HepG2 (cell line): ENCODE results near the gene ST8SIA1. TPM values are rescaled to one million over a fixed set of nuclear protein-coding genes. Genes with fewer than 3 reads are reported as not detected.

Experiments used
- ATAC-seq: fragments of 200-7000 bp; cut with Tn5 transposase; 3 replicates; pipeline ENCODE4 v1.9.1; 2020; ENCODE audit warnings: mild to moderate bottlenecking, moderate library complexity
- BruUV-seq: library from RNA; stranded (reverse); fragments of 400-500 nt; replicated peaks from 2 replicates; lab custom pipeline; 2021; lab: Mats Ljungman, UMichigan
- CTCF ChIA-PET: fragments of 300-600 bp; formaldehyde crosslinking; extraction: SDS; loops from one replicate; lab custom pipeline; 2021; ENCODE audit warnings: low total read pairs, inconsistent platforms, low intra/inter-chr PET ratio; lab: Yijun Ruan, JAX
- POLR2A ChIA-PET: fragments of 350-600 bp; sonication (Branson Sonifier 250); formaldehyde crosslinking; loops from one replicate; lab custom pipeline; 2020; ENCODE audit warnings: antibody characterized with exemption, inconsistent platforms; lab: Yijun Ruan, JAX
- DNase-seq: peaks from one replicate; pipeline ENCODE4 v3.0.0-alpha.2; 2015; ENCODE audit warnings: low spot score
- FAIRE-seq: peaks from 3 replicates; lab custom pipeline; 2011; peaks lifted over from hg19 to GRCh38; lab: Jason Lieb, UNC
- H2AFZ ChIP-seq: one replicate; pipeline ENCODE4 v1.6.1; 2011; ENCODE audit warnings: low read length, inconsistent platforms
- H3K27ac ChIP-seq: fragments of 300-600 bp; 3 replicates; pipeline ENCODE4 v1.8.0; 2011; ENCODE audit warnings: mixed run types, mild to moderate bottlenecking, mixed read lengths, low read length, inconsistent platforms; ENCODE audit not compliant: insufficient read depth; ENCODE audit errors: extremely low read length
- H3K27me3 ChIP-seq, 2 experiments: fragments of 200-600 bp in 1 of 2; 2 replicates in 1 of 2; 3 replicates in 1 of 2; pipeline versions ENCODE4 v1.6.0 to v1.8.0; 2011; ENCODE audit warnings: low read length in 2 of 2, mild to moderate bottlenecking in 2 of 2, moderate library complexity in 2 of 2, inconsistent platforms in 1 of 2; ENCODE audit not compliant: insufficient read depth in 2 of 2, control insufficient read depth in 1 of 2
- H3K36me3 ChIP-seq, 2 experiments: fragments of 200-600 bp in 1 of 2; replicated peaks in 1 of 2; 2 replicates in 1 of 2; 3 replicates in 1 of 2; pipeline versions ENCODE4 v1.5.1 to v1.8.0; 2011; ENCODE audit warnings: low read length in 2 of 2, inconsistent platforms in 1 of 2; ENCODE audit not compliant: insufficient read depth in 2 of 2, control insufficient read depth in 1 of 2
- H3K4me1 ChIP-seq: 2 replicates; pipeline ENCODE4 v1.5.1; 2012; ENCODE audit warnings: low read length, inconsistent platforms; ENCODE audit not compliant: insufficient read depth
- H3K4me2 ChIP-seq: 2 replicates; pipeline ENCODE4 v1.6.0; 2011; ENCODE audit warnings: low read depth, low read length, inconsistent platforms
- H3K4me3 ChIP-seq, 3 experiments: fragments of 200-600 bp in 1 of 3; sonication (generic), shearing (Covaris generic) in 1 of 3; replicated peaks in 1 of 3; 2 replicates each; pipeline ENCODE4 v1.5.1; 2011 to 2016; ENCODE audit warnings: low read length in 3 of 3, inconsistent platforms in 2 of 3, low read depth in 2 of 3, mild to moderate bottlenecking in 2 of 3, control low read depth in 1 of 3, mixed read lengths in 1 of 3; ENCODE audit not compliant: insufficient read depth in 1 of 3
- H3K79me2 ChIP-seq: one replicate; pipeline ENCODE4 v1.6.1; 2011; ENCODE audit warnings: low read length, inconsistent platforms; ENCODE audit not compliant: insufficient read depth
- H3K9ac ChIP-seq: 2 replicates; pipeline ENCODE4 v1.6.0; 2011; ENCODE audit warnings: mild to moderate bottlenecking, low read depth, low read length, inconsistent platforms; ENCODE audit not compliant: insufficient read depth
- H3K9me3 ChIP-seq: 2 replicates; pipeline ENCODE4 v1.5.1; 2012; ENCODE audit warnings: mild to moderate bottlenecking, low read length
- H4K20me1 ChIP-seq: 2 replicates; pipeline ENCODE4 v1.6.0; 2011; ENCODE audit warnings: inconsistent platforms, mild to moderate bottlenecking, low read length, moderate library complexity; ENCODE audit not compliant: insufficient read depth
- MNT ChIP-seq: fragments of 450-650 bp; IDR thresholded peaks from 2 replicates; pipeline ENCODE4 v1.6.1; 2016
- RCOR2 ChIP-seq: IDR thresholded peaks from 2 replicates; pipeline ENCODE4 v1.6.1; 2016; ENCODE audit warnings: missing biosample characterization, missing genetic modification reagents
- WIZ ChIP-seq: sonication (generic); formaldehyde crosslinking; IDR thresholded peaks from 2 replicates; pipeline ENCODE4 v1.5.1; 2020; ENCODE audit warnings: mild to moderate bottlenecking, missing genetic modification reagents
- ZNF274 ChIP-seq: sonication (generic); formaldehyde crosslinking; IDR thresholded peaks from 2 replicates; pipeline ENCODE4 v1.5.1; 2020; ENCODE audit warnings: mild to moderate bottlenecking, missing genetic modification reagents
- ZSCAN20 ChIP-seq: sonication (generic); formaldehyde crosslinking; IDR thresholded peaks from 2 replicates; pipeline ENCODE4 v1.4.0; 2020; ENCODE audit warnings: missing genetic modification reagents, mild to moderate bottlenecking, borderline replicate concordance
- ZSCAN29 ChIP-seq: sonication (generic); formaldehyde crosslinking; conservative IDR thresholded peaks from 2 replicates; pipeline ENCODE4 v1.4.0; 2020; ENCODE audit warnings: mild to moderate bottlenecking, missing genetic modification reagents
- WGBS: methylation state at CpG from one replicate; pipeline ENCODE4 v1.1.6; 2017; ENCODE audit warnings: low lambda C conversion rate; 5-methylcytosine and 5-hydroxymethylcytosine counted together
- in situ Hi-C: cut with HindIII; loops from 2 replicates; pipeline ENCODE4 v1.10.0; 2017; ENCODE audit warnings: low pct_unique_long_range_greater_than_20kb; ENCODE audit not compliant: extremely low pct_ligation_motif_present
- intact Hi-C: fragments of 100-400 bp; cut with micrococcal nuclease; formaldehyde crosslinking; loops from one replicate; pipeline ENCODE4 v1.10.0; 2022; ENCODE audit not compliant: unreplicated experiment
- polyA plus RNA-seq, 8 experiments: library from polyadenylated mRNA; depleted of rRNA in 3 of 8; stranded (reverse) in 7 of 8; unstranded in 1 of 8; fragments of >200 nt; fragmentation: Illumina TruSeq in 4 of 8; extraction: Trizol in 4 of 8; gene quantifications; 2 replicates each; pipeline versions ENCODE4 v1.2.1 to v1.2.3, GENCODE V29; 2011 to 2016; ENCODE audit warnings: low read depth in 4 of 8, missing spikeins in 1 of 8, mixed read lengths in 1 of 8; ENCODE audit not compliant: insufficient read depth in 1 of 8
- total RNA-seq, 5 experiments: library from RNA; depleted of rRNA; stranded (reverse); fragments of >200 nt; fragmentation: Illumina TruSeq; extraction: Trizol; gene quantifications; 2 replicates each; pipeline ENCODE4 v1.2.3, GENCODE V29; 2016; ENCODE audit warnings: low read depth in 1 of 5
- TF ChIP-seq, protein P1 (sequence below): sonication (generic); formaldehyde crosslinking; IDR thresholded peaks from 2 replicates; pipeline ENCODE4 v1.4.0; 2020; ENCODE audit warnings: low read depth, mild to moderate bottlenecking, missing genetic modification reagents

Gene ST8SIA1
- total and polyA plus RNA-seq, 2 of the 13 experiments (the other 11 are each of a cell fraction or from before 2014, with no cell fraction given) = not detected

DNA sequence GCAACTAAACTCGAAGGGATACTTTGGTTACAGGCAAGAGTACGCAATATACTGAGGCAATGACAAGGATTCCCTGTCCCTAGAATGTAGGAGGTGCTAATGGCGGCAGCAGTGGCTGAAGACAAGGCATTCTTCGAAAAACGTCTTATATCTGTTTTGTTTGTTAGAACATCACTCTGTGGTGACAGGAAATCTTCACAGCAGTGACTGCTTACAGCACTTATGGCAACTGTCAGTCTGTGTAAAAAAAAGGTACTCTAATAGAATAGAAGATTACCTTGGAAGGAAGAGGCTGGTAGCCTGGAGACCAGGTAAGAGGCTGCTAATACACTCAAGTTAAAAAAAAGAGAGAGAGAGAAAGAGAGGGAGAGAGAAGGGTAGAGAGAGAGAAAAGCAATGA lies 131.7 kb downstream of the ST8SIA1 start:
- TF ChIP-seq, protein P1, sequence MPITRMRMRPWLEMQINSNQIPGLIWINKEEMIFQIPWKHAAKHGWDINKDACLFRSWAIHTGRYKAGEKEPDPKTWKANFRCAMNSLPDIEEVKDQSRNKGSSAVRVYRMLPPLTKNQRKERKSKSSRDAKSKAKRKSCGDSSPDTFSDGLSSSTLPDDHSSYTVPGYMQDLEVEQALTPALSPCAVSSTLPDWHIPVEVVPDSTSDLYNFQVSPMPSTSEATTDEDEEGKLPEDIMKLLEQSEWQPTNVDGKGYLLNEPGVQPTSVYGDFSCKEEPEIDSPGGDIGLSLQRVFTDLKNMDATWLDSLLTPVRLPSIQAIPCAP (CRISPR knock-in tag) = no peak
- no peak for TF ChIP-seq RCOR2 (CRISPR knock-in tag)
- no peak for TF ChIP-seq ZSCAN29 (CRISPR knock-in tag)
- no peak for TF ChIP-seq WIZ
- TF ChIP-seq ZNF274 (CRISPR knock-in tag) = no peak
- no peaks in the 10 kb centered on the region for H3K4me1 ChIP-seq
- H3K9me3 ChIP-seq = no peaks in the 10 kb centered on the region
- ChIA-PET CTCF (no interaction called here), POLR2A (no interaction called here)
- intact Hi-C loops = no loop called here
- no peak overlapping the region for H3K27ac ChIP-seq
- no peak overlapping the region for H3K9ac ChIP-seq
- DNase-seq (no peak), FAIRE-seq (no peak), ATAC-seq (no peak)
- BruUV-seq = no TSS peak
- H3K4me2 ChIP-seq = no peak overlapping the region
- 0% methylated on average over 5 of the region's 5 CpGs for WGBS
- H3K79me2 ChIP-seq = no peaks in the 10 kb centered on the region
- H3K4me3 ChIP-seq = no peak overlapping the region
- no peak overlapping the region for H2AFZ ChIP-seq
- H4K20me1 ChIP-seq = no peaks in the 10 kb centered on the region
- H3K36me3 ChIP-seq = no peaks in the 10 kb centered on the region
- in situ Hi-C loops = no loop called here
- H3K27me3 ChIP-seq = no peaks in the 10 kb centered on the region

DNA sequence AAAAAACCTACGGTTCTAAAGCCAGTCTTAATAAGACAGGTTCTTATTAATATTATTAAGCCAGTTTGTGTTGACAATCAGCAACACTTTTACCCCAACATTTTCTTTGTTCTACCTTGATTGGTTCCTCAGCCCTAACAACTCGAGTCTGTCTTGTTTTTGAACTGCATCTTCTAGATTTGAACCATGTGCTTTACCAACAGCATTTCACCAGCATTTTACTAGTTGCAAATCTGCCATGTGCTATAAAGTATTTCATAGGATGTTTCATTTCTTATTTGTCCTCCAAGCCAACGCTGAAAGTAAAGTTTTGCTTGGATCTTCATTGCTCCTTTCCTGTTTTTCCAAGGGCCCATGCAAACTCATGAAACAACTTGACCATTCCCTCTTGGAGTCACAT lies 133.4 kb downstream of the ST8SIA1 start:
- Histone ChIP-seq H3K27me3 (no peaks in the 10 kb centered on the region), H3K4me3 (no peak overlapping the region), H3K4me1 (no peaks in the 10 kb centered on the region), H2AFZ (no peak overlapping the region), H3K36me3 (no peaks in the 10 kb centered on the region), H3K9me3 (no peaks in the 10 kb centered on the region), H3K27ac (no peak overlapping the region), H3K4me2 (no peak overlapping the region), H3K9ac (no peak overlapping the region)
- WGBS = 2% methylated on average over 3 of the region's 3 CpGs
- ATAC-seq = no peak
- in situ Hi-C loops (no loop called here), intact Hi-C loops (no loop called here)
- BruUV-seq = no TSS peak
- POLR2A ChIA-PET = no interaction called here
- CTCF ChIA-PET = no interaction called here
- TF ChIP-seq ZSCAN20 (CRISPR knock-in tag) (no peak), MNT (peak; percentile 98)
- TF ChIP-seq, all 625 proteins: peak for 1
- no peaks in the 10 kb centered on the region for H4K20me1 ChIP-seq
- H3K79me2 ChIP-seq = no peaks in the 10 kb centered on the region
- FAIRE-seq = no peak
- no peak for DNase-seq
